ENCODE data around the gene LRIG1. TPM values are rescaled to one million over a fixed set of nuclear protein-coding genes. Genes with fewer than 3 reads are reported as not detected.

LRIG1 gene
- polyA plus RNA-seq, 4 donors = 3.5 to 41.0 (median 21.9) TPM

GRCh38 chr3:66410976-66411375 lies 89.8 kb downstream of the LRIG1 start:
- Histone ChIP-seq H3K9me3 (ENCODE audit: control insufficient read depth in 2 of 2, insufficient read depth in 1 of 2, low read depth in 1 of 2, low read length in 1 of 2) (no peaks in the 10 kb centered on the region), H3K36me3 (ENCODE audit: control insufficient read depth in 3 of 3, insufficient read depth in 2 of 3, low read depth in 1 of 3, low read length in 3 of 3) (peaks cover 5 to 84% (median 16%) of the 10 kb centered on the region in 3 donors), H3K4me1 (ENCODE audit: control insufficient read depth in 3 of 3, insufficient read depth in 2 of 3, low read depth in 1 of 3, low read length in 2 of 3) (peaks cover 0 to 11% (median 0%) of the 10 kb centered on the region in 3 donors), H3K27ac (ENCODE audit: low read depth in 1 of 3, low read length in 2 of 3) (no peak overlapping the region), H3K27me3 (ENCODE audit: control insufficient read depth in 3 of 3, insufficient read depth in 3 of 3, low read length in 3 of 3) (no peaks in the 10 kb centered on the region), H3K4me3 (ENCODE audit: low read depth in 1 of 3, low read length in 3 of 3) (no peak overlapping the region)
- 90 to 96% (median 92%) methylated on average over 7 of the region's 7 CpGs for WGBS, 3 donors
- DNase-seq (no peak), FAIRE-seq (no peak)

DNA sequence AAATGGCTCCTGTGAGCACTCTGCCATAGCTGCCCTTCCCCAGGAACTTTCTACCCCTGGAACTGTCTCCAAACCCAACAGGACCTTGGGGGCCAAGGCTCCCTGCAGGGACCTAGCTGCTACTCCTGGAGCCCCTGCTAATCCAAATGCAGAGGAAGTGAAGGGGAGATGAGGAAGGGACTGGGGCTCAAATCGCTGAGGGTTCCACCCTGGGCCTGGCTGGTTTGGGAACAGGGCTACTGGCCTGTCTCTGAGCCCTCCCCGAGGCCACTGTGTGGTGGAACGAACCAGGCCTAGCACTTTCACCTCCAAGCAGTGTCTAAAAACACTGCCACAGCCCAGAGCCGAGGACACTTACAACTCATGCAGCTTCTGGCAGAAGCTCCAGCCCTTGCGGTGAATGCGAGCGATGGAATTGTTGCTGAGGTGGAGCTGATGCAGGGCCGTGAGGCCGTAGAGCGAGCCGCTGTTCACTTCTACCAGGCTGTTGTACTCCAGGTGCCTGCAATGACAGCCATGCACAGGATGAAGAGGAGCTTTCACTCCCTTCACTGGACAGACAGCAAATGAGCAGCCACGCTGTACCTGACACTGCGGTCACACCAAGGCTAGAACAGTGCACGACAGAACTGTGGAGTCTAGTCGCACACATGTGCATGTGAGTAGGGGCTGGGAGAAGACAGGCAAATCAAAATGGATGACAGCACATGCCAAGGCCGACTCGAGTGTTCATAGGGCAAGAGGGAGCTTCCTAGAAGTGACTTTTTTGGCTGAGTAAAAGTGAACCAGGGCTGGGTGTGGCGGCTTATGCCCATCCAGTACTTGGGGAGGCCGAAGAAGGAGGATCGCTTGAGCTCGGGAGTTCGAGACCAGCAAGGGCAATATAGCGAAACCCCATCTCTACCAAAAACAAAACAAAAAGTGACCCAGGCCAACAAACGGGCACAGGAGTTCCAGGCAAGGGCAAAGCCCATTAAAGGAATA lies 90.8 kb downstream of the LRIG1 start:
- no peaks in the 10 kb centered on the region for H3K9me3 ChIP-seq (ENCODE audit: control insufficient read depth in 2 of 2, insufficient read depth in 1 of 2, low read depth in 1 of 2, low read length in 1 of 2)
- DNase-seq (no peak), FAIRE-seq (no peak)
- no peak overlapping the region for H3K27ac ChIP-seq (ENCODE audit: low read depth in 1 of 3, low read length in 2 of 3)
- 90 to 93% (median 92%) methylated on average over 24 of the region's 24 CpGs for WGBS, 3 donors
- no peak overlapping the region for H3K4me3 ChIP-seq (ENCODE audit: low read depth in 1 of 3, low read length in 3 of 3)
- H3K4me1 ChIP-seq (ENCODE audit: control insufficient read depth in 3 of 3, insufficient read depth in 2 of 3, low read depth in 1 of 3, low read length in 2 of 3) = peaks cover 0 to 11% (median 0%) of the 10 kb centered on the region in 3 donors
- no peaks in the 10 kb centered on the region for H3K27me3 ChIP-seq (ENCODE audit: control insufficient read depth in 3 of 3, insufficient read depth in 3 of 3, low read length in 3 of 3)
- peaks cover 6 to 88% (median 16%) of the 10 kb centered on the region in 3 donors for H3K36me3 ChIP-seq (ENCODE audit: control insufficient read depth in 3 of 3, insufficient read depth in 2 of 3, low read depth in 1 of 3, low read length in 3 of 3)

- Histone ChIP-seq H3K27me3 (ENCODE audit: control insufficient read depth in 3 of 3, insufficient read depth in 3 of 3, low read length in 3 of 3) (no peaks in the 10 kb centered on the region), H3K4me3 (ENCODE audit: low read depth in 1 of 3, low read length in 3 of 3) (no peak overlapping the region), H3K4me1 (ENCODE audit: control insufficient read depth in 3 of 3, insufficient read depth in 2 of 3, low read depth in 1 of 3, low read length in 2 of 3) (peaks cover 0 to 11% (median 0%) of the 10 kb centered on the region in 3 donors), H3K27ac (ENCODE audit: low read depth in 1 of 3, low read length in 2 of 3) (no peak overlapping the region), H3K36me3 (ENCODE audit: control insufficient read depth in 3 of 3, insufficient read depth in 2 of 3, low read depth in 1 of 3, low read length in 3 of 3) (peaks cover 7 to 89% (median 19%) of the 10 kb centered on the region in 3 donors), H3K9me3 (ENCODE audit: control insufficient read depth in 2 of 2, insufficient read depth in 1 of 2, low read depth in 1 of 2, low read length in 1 of 2) (no peaks in the 10 kb centered on the region)
- DNase-seq (peak; percentile 70 to 77), FAIRE-seq (no peak)
- WGBS, 3 donors = 45 to 57% (median 49%) methylated on average over 14 of the region's 14 CpGs
These were observed 93.1 kb downstream of the LRIG1 start for GRCh38 chr3:66407611-66408218.

DNA sequence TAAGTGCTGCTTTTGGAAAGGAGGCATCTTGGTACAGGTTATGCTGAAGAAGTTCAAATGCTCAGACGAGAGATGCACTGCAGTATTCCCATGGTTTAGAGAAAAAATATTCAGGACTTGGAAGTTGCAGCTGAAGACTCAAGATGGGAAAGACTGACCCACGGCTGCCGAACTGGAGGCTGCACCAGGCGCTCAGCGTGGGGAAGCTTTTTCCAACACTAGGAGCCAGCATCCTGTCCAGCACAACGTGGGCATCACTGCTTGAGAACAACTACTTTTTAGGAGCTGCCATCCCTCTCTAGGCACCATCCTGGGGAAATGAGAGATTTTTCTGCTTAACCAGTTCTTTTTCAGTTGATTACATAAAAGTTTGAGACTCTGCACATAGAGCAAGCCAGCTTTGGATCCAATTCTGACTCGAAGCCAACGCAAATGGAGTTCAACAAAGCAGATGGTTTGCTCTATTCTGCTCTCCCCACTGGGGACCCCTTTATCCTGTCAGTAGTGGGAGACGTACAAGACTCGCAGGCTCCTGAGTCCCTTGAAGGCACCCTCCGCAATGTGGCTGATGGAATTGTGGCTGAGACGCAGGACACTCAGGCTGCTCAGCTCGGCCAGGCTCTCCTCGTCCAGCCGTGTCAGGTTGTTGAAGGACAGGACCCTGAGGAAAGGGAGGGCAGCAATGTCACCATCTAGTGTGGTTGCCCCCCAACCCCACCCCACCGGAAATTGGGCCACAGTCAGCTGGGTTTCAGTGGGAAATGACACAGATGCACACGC lies 93.8 kb downstream of the LRIG1 start:
- peaks cover 3 to 89% (median 19%) of the 10 kb centered on the region in 3 donors for H3K36me3 ChIP-seq (ENCODE audit: control insufficient read depth in 3 of 3, insufficient read depth in 2 of 3, low read depth in 1 of 3, low read length in 3 of 3)
- H3K9me3 ChIP-seq (ENCODE audit: control insufficient read depth in 2 of 2, insufficient read depth in 1 of 2, low read depth in 1 of 2, low read length in 1 of 2) = no peaks in the 10 kb centered on the region
- FAIRE-seq (no peak), DNase-seq (no peak)
- no peak overlapping the region for H3K27ac ChIP-seq (ENCODE audit: low read depth in 1 of 3, low read length in 2 of 3)
- 81 to 88% (median 85%) methylated on average over 17 of the region's 17 CpGs for WGBS, 3 donors
- peaks cover 0 to 11% (median 0%) of the 10 kb centered on the region in 3 donors for H3K4me1 ChIP-seq (ENCODE audit: control insufficient read depth in 3 of 3, insufficient read depth in 2 of 3, low read depth in 1 of 3, low read length in 2 of 3)
- no peaks in the 10 kb centered on the region for H3K27me3 ChIP-seq (ENCODE audit: control insufficient read depth in 3 of 3, insufficient read depth in 3 of 3, low read length in 3 of 3)
- no peak overlapping the region for H3K4me3 ChIP-seq (ENCODE audit: low read depth in 1 of 3, low read length in 3 of 3)

- DNase-seq (no peak), FAIRE-seq (no peak)
- H3K27me3 ChIP-seq (ENCODE audit: control insufficient read depth in 3 of 3, insufficient read depth in 3 of 3, low read length in 3 of 3) = no peaks in the 10 kb centered on the region
- 77 to 87% (median 86%) methylated on average over 5 of the region's 5 CpGs for WGBS, 3 donors
- peaks cover 0 to 11% (median 0%) of the 10 kb centered on the region in 3 donors for H3K4me1 ChIP-seq (ENCODE audit: control insufficient read depth in 3 of 3, insufficient read depth in 2 of 3, low read depth in 1 of 3, low read length in 2 of 3)
- H3K36me3 ChIP-seq (ENCODE audit: control insufficient read depth in 3 of 3, insufficient read depth in 2 of 3, low read depth in 1 of 3, low read length in 3 of 3) = peaks cover 3 to 92% (median 19%) of the 10 kb centered on the region in 3 donors
- H3K4me3 ChIP-seq (ENCODE audit: low read depth in 1 of 3, low read length in 3 of 3) = no peak overlapping the region
- no peak overlapping the region for H3K27ac ChIP-seq (ENCODE audit: low read depth in 1 of 3, low read length in 2 of 3)
- H3K9me3 ChIP-seq (ENCODE audit: control insufficient read depth in 2 of 2, insufficient read depth in 1 of 2, low read depth in 1 of 2, low read length in 1 of 2) = no peaks in the 10 kb centered on the region
These were observed 94.7 kb downstream of the LRIG1 start for GRCh38 chr3:66406163-66406562.

- FAIRE-seq (no peak), DNase-seq (no peak)
These were observed 95.1 kb downstream of the LRIG1 start for GRCh38 chr3:66405701-66406091.

GRCh38 chr3:66404903-66405700 lies 95.7 kb downstream of the LRIG1 start:
- H3K9me3 ChIP-seq (ENCODE audit: control insufficient read depth in 2 of 2, insufficient read depth in 1 of 2, low read depth in 1 of 2, low read length in 1 of 2) = no peaks in the 10 kb centered on the region
- H3K4me1 ChIP-seq (ENCODE audit: control insufficient read depth in 3 of 3, insufficient read depth in 2 of 3, low read depth in 1 of 3, low read length in 2 of 3) = peaks cover 0 to 11% (median 0%) of the 10 kb centered on the region in 3 donors
- no peak for FAIRE-seq
- no peak overlapping the region for H3K27ac ChIP-seq (ENCODE audit: low read depth in 1 of 3, low read length in 2 of 3)
- H3K36me3 ChIP-seq (ENCODE audit: control insufficient read depth in 3 of 3, insufficient read depth in 2 of 3, low read depth in 1 of 3, low read length in 3 of 3) = peaks cover 3 to 93% (median 15%) of the 10 kb centered on the region in 3 donors
- no peaks in the 10 kb centered on the region for H3K27me3 ChIP-seq (ENCODE audit: control insufficient read depth in 3 of 3, insufficient read depth in 3 of 3, low read length in 3 of 3)
- no peak for DNase-seq
- 93 to 96% (median 94%) methylated on average over 29 to 32 of the region's 32 CpGs for WGBS, 3 donors
- H3K4me3 ChIP-seq (ENCODE audit: low read depth in 1 of 3, low read length in 3 of 3) = no peak overlapping the region

More at GRCh38 chr3:66405701-66406091, 95.1 kb downstream of the LRIG1 start:
- Histone ChIP-seq H3K36me3 (ENCODE audit: control insufficient read depth in 3 of 3, insufficient read depth in 2 of 3, low read depth in 1 of 3, low read length in 3 of 3) (peaks cover 3 to 93% (median 15%) of the 10 kb centered on the region in 3 donors), H3K27me3 (ENCODE audit: control insufficient read depth in 3 of 3, insufficient read depth in 3 of 3, low read length in 3 of 3) (no peaks in the 10 kb centered on the region), H3K9me3 (ENCODE audit: control insufficient read depth in 2 of 2, insufficient read depth in 1 of 2, low read depth in 1 of 2, low read length in 1 of 2) (no peaks in the 10 kb centered on the region), H3K4me3 (ENCODE audit: low read depth in 1 of 3, low read length in 3 of 3) (no peak overlapping the region), H3K27ac (ENCODE audit: low read depth in 1 of 3, low read length in 2 of 3) (no peak overlapping the region), H3K4me1 (ENCODE audit: control insufficient read depth in 3 of 3, insufficient read depth in 2 of 3, low read depth in 1 of 3, low read length in 2 of 3) (peaks cover 0 to 11% (median 0%) of the 10 kb centered on the region in 3 donors)
- 91 to 94% (median 93%) methylated on average over 7 to 11 of the region's 11 CpGs for WGBS, 3 donors

Measured in small intestine (tissue), 7 donors.